Gastroesophageal sphincter (tissue), 3 donors: ENCODE data around the gene CAMKK1.

Experiments
- POLR2AphosphoS5 ChIP-seq: sonication (generic); formaldehyde crosslinking; IDR thresholded peaks from one replicate; pipeline ENCODE4 v1.6.1; 2017; ENCODE audit warnings: antibody characterized with exemption
- TF ChIP-seq, protein P1 (sequence below), 4 experiments: fragments of 200-600 bp in 2 of 4; fragments of 450-650 bp in 2 of 4; sonication (generic) in 1 of 4; IDR thresholded peaks; one replicate each; pipeline ENCODE4 v1.5.1; 2017 to 2019; ENCODE audit warnings: antibody characterized with exemption in 4 of 4, mild to moderate bottlenecking in 2 of 4, moderate library complexity in 2 of 4

DNA sequence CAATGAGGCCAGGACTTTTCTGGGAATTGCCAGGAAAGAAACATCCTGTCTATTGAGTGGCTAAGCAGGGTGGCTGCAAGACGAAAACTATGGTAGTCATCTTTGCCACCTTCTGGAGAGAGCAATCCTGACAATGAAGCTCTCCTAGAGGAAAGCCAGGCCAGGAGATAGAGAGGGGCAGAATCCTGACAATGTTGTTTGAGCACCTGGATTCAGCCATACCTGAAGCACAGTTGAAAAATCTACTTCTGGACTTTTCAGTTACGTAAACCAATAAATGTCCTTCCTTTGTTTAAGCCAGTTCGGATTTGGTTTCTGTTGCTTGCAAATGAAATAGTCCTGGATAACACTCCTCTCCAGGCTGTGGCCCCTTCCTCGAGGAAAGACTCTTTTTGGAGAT, 14.0 kb upstream of the CAMKK1 start:
- no peak for TF ChIP-seq POLR2AphosphoS5
- TF ChIP-seq, protein P1, sequence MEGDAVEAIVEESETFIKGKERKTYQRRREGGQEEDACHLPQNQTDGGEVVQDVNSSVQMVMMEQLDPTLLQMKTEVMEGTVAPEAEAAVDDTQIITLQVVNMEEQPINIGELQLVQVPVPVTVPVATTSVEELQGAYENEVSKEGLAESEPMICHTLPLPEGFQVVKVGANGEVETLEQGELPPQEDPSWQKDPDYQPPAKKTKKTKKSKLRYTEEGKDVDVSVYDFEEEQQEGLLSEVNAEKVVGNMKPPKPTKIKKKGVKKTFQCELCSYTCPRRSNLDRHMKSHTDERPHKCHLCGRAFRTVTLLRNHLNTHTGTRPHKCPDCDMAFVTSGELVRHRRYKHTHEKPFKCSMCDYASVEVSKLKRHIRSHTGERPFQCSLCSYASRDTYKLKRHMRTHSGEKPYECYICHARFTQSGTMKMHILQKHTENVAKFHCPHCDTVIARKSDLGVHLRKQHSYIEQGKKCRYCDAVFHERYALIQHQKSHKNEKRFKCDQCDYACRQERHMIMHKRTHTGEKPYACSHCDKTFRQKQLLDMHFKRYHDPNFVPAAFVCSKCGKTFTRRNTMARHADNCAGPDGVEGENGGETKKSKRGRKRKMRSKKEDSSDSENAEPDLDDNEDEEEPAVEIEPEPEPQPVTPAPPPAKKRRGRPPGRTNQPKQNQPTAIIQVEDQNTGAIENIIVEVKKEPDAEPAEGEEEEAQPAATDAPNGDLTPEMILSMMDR (IDR thresholded peaks at IDR 0.05) = no peak
